Motor neuron (in vitro differentiated cells): Measurements from ENCODE around the gene HLA-E. TPM values are rescaled to one million over a fixed set of nuclear protein-coding genes. Genes with fewer than 3 reads are reported as not detected.
"Not testable (repeated sequence)": the region's sequence is repeated elsewhere in the genome, so short reads cannot be mapped to it uniquely, and the experiment has no call there.

Source experiments
- ATAC-seq, 8 experiments: fragments of 200-7000 bp; cut with Tn5 transposase; replicated peaks in 6 of 8; 2 replicates each; pipeline ENCODE4 v1.8.0; 2021; ENCODE audit warnings: mild to moderate bottlenecking in 8 of 8, moderate library complexity in 8 of 8
- H3K27ac ChIP-seq, 2 donors: fragments of 250-450 bp; sonication (Bioruptor Pico); 2 replicates each; pipeline ENCODE4 v1.9.0; 2021; ENCODE audit warnings: antibody characterized with exemption in 2 of 2, mild to moderate bottlenecking in 2 of 2, moderate library complexity in 1 of 2
- H3K4me1 ChIP-seq, 2 donors: fragments of 250-450 bp; sonication (Bioruptor Pico); replicated peaks in 1 of 2; 2 replicates each; pipeline ENCODE4 v1.6.1; 2021; ENCODE audit warnings: antibody characterized with exemption in 2 of 2, mild to moderate bottlenecking in 2 of 2, moderate library complexity in 1 of 2
- H3K4me3 ChIP-seq, 5 donors: fragments of 250-450 bp; sonication (Bioruptor Pico); 2 replicates each; pipeline ENCODE4 v1.9.0; 2021; ENCODE audit warnings: antibody characterized with exemption in 5 of 5, mild to moderate bottlenecking in 5 of 5, moderate library complexity in 4 of 5
- WGBS, 10 experiments: fragments of 450-650 bp; shearing (Covaris generic); methylation state at CpG; one replicate each; pipeline ENCODE4 v1.0.0; 2022; 5-methylcytosine and 5-hydroxymethylcytosine counted together
- in situ Hi-C, 9 experiments: fragments of 400-800 bp; cut with MboI; loops; one replicate each; pipeline ENCODE4 v1.15.0; 2021; ENCODE audit warnings: low sequenced_read_pairs in 9 of 9, low pct_unique_long_range_greater_than_20kb in 2 of 9; ENCODE audit not compliant: unreplicated experiment in 9 of 9
- total RNA-seq, 8 experiments: library from RNA; unstranded; fragments of 300-600 nt; gene quantifications; 2 replicates each; pipeline versions ENCODE4 v1.2.3 to v1.2.4, GENCODE V29; 2022

The HLA-E gene
- total RNA-seq, 8 experiments from 2014 or later, result 1.5 to 221 (median 44.6) TPM

DNA sequence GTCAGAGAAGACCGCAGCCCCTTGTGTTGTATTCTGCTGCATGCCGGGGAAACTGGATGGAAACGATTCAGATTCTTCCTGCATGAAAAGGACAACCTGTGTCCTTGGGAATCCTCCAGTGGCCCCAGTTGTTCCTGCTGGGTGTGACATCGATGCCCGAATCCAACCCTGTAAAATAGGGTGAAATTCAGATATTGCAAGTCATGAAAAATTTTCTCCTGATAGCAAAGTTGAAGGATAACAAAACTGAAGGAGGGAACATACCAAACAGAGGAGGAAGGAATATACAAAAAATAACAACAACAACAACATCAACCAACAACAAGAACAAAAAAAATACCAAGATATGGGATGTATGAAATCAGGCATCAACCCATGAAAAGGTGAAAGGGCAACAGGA, 28.3 kb upstream of the HLA-E start:
- H3K4me3 ChIP-seq, result no peak overlapping the region
- H3K27ac ChIP-seq, result no peak overlapping the region
- in situ Hi-C loops, result no loop called here
- no peak for ATAC-seq
- WGBS, 10 experiments, result 12 to 62% (median 31%) methylated on average over 1 to 4 of the region's 5 CpGs; no CpG with 5 or more reads in 3 of the 10 experiments
- peaks cover 0 to 2% of the 10 kb centered on the region in 2 donors for H3K4me1 ChIP-seq

DNA sequence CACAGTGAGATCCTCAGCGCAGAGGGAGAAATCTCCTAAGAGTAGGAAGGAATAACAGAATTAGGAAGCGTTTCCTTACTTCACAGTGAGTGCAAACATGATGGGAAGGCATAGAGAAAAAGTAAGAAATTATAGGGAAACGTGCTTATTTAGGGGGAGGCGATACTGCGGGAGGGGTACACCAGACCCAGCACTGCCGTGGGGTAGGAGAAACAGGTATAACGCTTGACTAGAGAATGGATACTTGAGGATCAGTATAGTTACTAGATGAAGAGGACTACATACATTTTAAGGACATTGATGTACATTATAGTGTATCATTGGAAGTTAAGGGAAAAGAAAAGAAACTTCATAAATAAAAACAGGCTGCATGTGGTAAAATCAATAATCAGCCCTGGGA, 26.8 kb upstream of the HLA-E start:
- Histone ChIP-seq H3K4me1 (peaks cover 0 to 5% of the 10 kb centered on the region in 2 donors), H3K4me3 (no peak overlapping the region), H3K27ac (no peak overlapping the region)
- in situ Hi-C loops, result no loop called here
- WGBS, 10 experiments, result 10 to 65% (median 40%) methylated on average over 1 to 7 of the region's 7 CpGs; no CpG with 5 or more reads in 1 of the 10 experiments
- ATAC-seq, result no peak

DNA sequence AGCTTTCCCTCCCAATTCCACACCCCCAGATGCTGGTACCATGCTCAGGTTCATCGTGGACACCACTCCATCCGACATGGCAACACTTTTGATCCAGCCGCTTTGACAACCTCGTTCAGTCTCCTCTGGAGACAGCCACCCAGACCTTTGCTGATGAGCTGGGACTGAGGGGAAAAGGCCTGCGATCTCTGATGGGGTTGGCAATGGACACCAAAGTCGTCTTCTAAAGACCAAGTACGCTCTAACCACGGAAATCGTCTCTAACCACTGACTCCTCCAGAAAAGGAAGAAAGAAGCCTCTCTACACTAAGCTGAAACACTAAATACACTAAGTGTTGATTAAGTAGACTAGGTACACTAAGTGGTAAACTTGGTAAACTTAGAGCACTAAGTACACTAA, 26.1 kb upstream of the HLA-E start:
- no peak overlapping the region for H3K27ac ChIP-seq
- in situ Hi-C loops, result no loop called here
- H3K4me3 ChIP-seq, result no peak overlapping the region
- 0 to 83% (median 60%) methylated on average over 1 to 8 of the region's 9 CpGs for WGBS, 10 experiments
- H3K4me1 ChIP-seq, result peaks cover 0 to 5% of the 10 kb centered on the region in 2 donors
- no peak for ATAC-seq

DNA sequence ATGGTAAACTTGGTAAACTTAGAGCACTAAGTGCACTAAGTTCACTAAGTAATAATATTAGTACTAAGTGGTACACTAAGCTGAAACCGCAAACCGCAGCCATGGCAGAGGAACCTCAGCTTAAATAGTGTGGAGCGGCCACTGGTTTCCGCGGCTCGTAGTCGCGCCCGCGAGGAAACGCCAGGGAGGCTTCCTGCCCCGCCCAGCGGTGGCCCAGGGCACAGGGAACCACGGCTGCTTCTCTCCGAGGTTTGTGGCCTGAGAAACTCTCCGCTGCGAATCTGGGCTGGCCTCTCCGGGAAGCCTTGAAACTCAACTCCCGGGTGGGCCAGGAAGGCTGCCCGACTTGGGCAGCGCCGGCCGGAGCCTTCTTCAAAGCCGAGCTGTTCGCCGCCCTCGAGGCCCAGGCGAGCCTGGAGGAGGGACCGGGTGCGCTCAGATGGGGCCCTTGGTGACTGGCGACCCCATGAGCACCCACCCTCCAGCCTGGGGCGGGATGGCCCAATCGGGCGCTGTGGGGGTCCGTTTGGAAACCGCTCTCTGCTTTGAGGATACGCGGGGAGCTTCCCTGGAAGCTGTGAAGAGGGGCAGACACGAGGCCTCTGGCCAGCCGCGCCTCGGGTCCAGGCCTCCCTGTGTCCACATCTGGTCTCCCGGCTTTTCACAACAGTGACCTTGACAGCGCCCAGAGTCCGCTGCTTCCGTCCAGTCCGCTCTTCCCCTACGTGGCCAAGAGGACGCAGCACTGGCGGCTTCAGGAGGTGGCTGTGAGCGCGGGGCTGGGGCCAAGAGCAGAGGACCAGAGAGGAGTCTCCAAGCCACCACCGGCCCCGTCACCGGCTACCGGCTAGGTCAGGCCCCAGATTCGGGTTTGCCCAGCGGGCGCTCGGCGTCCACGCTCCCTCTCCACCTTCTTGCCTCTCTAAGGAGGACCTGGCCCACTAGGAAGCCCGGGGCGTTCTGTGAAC, 25.4 kb upstream of the HLA-E start:
- H3K4me1 ChIP-seq, result peaks cover 0 to 5% of the 10 kb centered on the region in 2 donors
- in situ Hi-C loops, result no loop called here
- no peak overlapping the region for H3K27ac ChIP-seq
- H3K4me3 ChIP-seq, result no peak overlapping the region
- 4 to 100% (median 30%) methylated on average over 2 to 38 of the region's 64 CpGs; no CpG with 5 or more reads in 2 of the 10 experiments for WGBS, 10 experiments
- ATAC-seq, result peak in 2 of 8 experiments; percentile 20 to 55

DNA sequence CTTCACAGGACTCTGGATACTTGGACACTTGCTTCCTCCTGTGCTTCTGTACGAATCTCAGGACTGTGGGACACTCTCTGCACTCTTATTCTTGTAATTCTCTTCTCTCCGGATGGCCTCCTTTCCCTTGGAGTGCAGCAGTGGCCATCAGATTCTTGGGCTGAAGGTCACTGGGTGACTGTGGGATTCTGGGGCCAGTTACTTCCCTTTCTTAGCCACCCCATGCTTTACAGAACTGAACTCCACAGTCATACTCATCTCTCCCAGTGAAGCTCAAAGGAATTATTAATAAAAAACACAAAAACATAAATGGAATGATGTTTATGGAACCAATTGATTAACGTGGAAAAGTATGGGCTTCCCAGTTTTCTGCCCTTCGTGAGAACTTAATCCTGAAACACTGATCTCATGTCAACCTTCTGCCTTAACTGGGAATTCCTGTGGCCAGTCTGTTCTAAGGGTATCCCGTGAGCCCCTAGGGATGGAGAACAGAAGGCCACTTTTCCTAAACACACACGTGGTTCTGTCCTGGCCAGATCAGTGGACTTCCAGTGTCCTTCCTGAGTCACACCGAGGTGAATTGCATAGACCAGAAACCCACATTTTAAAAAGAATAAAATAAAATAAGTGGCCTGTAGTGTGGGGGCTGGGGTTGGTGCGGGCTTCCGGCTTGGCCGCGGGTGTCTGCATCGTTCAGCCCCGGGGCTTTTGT, 23.6 kb upstream of the HLA-E start:
- WGBS, 10 experiments, result 0 to 83% (median 26%) methylated on average over 2 to 7 of the region's 13 CpGs; no CpG with 5 or more reads in 2 of the 10 experiments
- H3K4me1 ChIP-seq, result peaks cover 0 to 5% of the 10 kb centered on the region in 2 donors
- H3K4me3 ChIP-seq, result peak overlapping the region in 4 of 5 donors; percentile 12 to 31 (median 24)
- ATAC-seq, result peak in 1 of 8 experiments; percentile 16
- no peak overlapping the region for H3K27ac ChIP-seq
- in situ Hi-C loops, result no loop called here

DNA sequence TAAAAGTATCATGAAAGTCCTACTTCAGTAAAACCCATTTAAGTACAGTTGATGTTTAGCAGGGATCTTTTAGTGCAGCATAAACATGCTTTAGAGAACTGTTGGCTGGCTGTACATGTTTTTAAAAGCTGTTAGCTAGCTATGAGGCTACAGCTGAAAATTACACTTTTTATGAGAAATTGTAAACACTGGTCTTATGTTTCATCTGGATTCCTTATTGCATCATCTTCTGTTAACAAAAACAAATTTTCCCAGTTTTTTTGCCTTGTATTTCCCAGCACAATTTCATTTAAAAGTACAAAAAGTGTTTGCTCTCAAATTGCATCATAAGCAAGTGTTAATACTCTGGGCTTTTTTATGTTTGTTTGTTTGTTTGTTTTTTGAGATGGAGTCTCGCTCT, 18.3 kb upstream of the HLA-E start:
- H3K4me1 ChIP-seq, result peaks cover 0 to 3% of the 10 kb centered on the region in 2 donors
- in situ Hi-C loops, result no loop called here
- WGBS, 10 experiments, result 60 to 100% (median 67%) methylated on average over 1 of the region's 1 CpG; no CpG with 5 or more reads in 5 of the 10 experiments
- no peak overlapping the region for H3K27ac ChIP-seq
- no peak for ATAC-seq
- H3K4me3 ChIP-seq, result no peak overlapping the region

DNA sequence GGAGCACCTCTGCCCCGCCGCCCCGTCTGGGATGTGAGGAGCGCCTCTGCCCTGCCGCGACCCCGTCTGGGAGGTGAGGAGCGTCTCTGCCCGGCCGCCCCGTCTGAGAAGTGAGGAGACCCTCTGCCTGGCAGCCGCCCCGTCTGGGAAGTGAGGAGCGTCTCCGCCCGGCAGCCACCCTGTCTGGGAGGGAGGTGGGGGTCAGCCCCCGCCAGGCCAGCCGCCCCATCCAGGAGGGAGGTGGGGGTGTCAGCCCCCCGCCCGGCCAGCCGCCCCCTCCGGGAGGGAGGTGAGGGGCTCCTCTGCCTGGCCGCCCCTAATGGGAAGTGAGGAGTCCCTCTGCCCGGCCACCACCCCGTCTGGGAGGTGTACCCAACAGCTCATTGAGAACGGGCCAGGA, 14.2 kb upstream of the HLA-E start:
- no CpG with 5 or more reads among the region's 26 CpGs for WGBS, 10 experiments
- H3K4me1 ChIP-seq, H3K27ac ChIP-seq, H3K4me3 ChIP-seq, ATAC-seq: not testable (repeated sequence)
- in situ Hi-C loops, result loop anchor here in 1 of 9 experiments (25.0 kb wide), 1 partner anchor 637 kb away; the partner anchor contains the start of genes C6orf15, CDSN and PSORS1C1

DNA sequence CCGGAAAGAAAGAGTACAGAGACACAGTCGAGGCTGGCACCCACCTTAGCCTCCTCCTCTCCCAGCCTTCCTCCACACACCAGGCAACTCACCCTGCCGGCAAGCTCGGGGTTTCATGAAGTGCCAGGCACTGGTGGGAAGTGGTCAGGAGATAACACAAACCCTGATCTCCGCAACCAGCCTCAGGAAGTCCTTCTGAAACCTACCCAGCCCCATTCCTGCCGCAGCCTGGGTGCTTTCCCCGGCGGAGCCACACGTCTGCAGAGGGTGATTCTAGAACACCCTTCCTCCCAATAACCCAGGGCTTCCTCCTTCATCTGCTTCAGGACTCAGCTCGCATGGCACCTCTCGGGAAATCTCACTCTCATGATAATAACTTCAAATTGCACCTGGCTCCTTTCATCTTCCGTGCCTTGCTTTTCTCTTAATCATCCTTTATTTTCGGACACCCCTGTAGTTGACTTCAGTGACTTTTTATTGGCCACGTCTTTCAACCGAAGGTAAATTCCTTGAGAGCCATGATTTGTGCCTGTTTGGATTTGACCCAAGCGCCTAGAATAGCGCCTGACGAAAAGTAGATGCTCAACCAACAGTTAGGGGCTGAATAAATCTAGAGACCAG, 8.7 kb upstream of the HLA-E start:
- in situ Hi-C loops, result loop anchor here in 4 of 9 experiments (10.0 to 25.0 kb wide), 3 partner anchors 54 to 632 kb away; partner anchors contain the start of genes C6orf15 (in 1 of the 4), CDSN (in 1 of the 4) and PSORS1C1 (in 1 of the 4)
- Histone ChIP-seq H3K4me1 (no peaks in the 10 kb centered on the region), H3K4me3 (no peak overlapping the region), H3K27ac (no peak overlapping the region)
- no peak for ATAC-seq
- 0 to 57% (median 28%) methylated on average over 2 to 11 of the region's 18 CpGs; no CpG with 5 or more reads in 2 of the 10 experiments for WGBS, 10 experiments

DNA sequence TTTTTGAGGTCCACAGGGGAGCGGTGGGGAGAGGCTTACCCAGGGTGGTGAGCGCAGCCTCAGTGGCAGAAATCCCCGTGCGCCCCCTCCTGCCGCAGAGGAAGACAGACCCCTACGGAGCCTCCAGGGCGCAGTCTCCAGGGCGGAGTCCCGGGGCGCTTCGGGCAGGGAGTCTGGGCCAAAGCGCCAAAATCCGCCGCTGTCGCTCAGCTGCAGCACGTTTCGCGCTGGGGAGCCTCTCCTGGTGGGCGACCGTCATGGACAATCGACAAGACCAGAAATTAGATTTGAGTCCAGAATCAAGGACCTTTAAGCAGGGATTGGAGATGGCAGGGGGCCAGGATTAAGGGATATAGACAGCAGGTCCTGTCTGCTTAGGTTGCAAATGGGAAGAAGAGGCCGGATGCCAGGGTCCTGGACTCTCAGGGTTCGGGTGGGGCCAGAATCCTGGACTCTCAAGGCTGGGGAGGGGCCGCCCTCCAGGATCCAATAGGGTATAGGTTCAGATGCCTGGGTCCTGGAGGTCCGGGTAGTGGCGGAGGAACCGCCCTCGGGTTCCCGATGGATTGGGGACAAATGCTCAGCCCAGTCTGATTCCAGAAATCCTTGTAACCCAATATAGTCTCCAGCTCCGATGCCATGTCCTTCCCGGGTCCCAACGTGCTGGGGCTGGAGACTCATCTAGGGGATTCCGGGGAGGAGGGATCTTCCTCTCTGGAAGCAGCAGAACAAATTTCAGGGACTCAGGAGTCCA, 7.9 kb upstream of the HLA-E start:
- in situ Hi-C loops, result loop anchor here in 4 of 9 experiments (10.0 to 25.0 kb wide), 3 partner anchors 53 to 631 kb away; partner anchors contain the start of genes C6orf15 (in 1 of the 4), CDSN (in 1 of the 4) and PSORS1C1 (in 1 of the 4)

DNA sequence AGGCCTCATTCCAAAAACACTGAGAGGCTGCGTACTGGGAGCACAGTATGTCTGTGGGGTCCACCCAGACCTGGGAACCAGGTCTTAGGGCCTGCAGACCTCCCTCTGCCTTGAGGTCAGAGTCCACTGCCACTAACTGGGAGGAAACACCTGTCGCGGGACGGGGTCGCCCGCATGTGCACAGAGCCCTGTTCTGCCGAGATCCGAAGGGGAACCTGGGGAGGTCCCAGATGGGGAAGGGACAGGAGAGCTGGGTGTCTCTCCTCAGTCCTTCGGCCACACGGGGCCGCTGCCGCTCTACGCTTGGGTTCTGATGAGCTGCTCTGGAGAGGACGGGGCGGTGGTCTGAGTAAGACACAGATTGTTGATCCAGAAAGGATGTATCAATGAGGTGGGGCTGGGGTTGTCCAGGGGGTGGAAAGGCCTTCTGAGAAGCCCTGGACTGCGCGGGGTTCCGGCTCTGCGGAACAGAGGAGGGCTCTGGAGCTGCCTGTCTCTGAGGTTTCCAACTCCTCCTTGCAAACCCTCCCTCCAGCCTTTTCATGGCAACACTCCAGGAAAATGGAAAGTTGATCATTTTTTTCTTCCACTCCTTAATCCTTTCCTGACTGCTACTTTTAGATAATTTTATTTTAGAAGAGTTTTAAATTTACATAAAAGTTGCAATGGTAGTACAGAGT, 7.2 kb upstream of the HLA-E start:
- ATAC-seq, result peak; percentile 95 to 100 (median 98)
- H3K4me1 ChIP-seq, H3K27ac ChIP-seq, H3K4me3 ChIP-seq: not testable (repeated sequence)
- WGBS, 10 experiments, result 0% methylated on average over 2 to 7 of the region's 19 CpGs; no CpG with 5 or more reads in 7 of the 10 experiments
- in situ Hi-C loops, result loop anchor here in 4 of 9 experiments (10.0 to 25.0 kb wide), 3 partner anchors 53 to 630 kb away; partner anchors contain the start of genes C6orf15 (in 1 of the 4), CDSN (in 1 of the 4) and PSORS1C1 (in 1 of the 4)

More for the DNA sequence above, 7.9 kb upstream of the HLA-E start:
- Histone ChIP-seq H3K4me3 (no peak overlapping the region), H3K27ac (no peak overlapping the region), H3K4me1 (no peaks in the 10 kb centered on the region)
- 0 to 28% (median 13%) methylated on average over 1 to 7 of the region's 33 CpGs; no CpG with 5 or more reads in 4 of the 10 experiments for WGBS, 10 experiments
- ATAC-seq, result peak in 2 of 8 experiments; percentile 5 to 7

DNA sequence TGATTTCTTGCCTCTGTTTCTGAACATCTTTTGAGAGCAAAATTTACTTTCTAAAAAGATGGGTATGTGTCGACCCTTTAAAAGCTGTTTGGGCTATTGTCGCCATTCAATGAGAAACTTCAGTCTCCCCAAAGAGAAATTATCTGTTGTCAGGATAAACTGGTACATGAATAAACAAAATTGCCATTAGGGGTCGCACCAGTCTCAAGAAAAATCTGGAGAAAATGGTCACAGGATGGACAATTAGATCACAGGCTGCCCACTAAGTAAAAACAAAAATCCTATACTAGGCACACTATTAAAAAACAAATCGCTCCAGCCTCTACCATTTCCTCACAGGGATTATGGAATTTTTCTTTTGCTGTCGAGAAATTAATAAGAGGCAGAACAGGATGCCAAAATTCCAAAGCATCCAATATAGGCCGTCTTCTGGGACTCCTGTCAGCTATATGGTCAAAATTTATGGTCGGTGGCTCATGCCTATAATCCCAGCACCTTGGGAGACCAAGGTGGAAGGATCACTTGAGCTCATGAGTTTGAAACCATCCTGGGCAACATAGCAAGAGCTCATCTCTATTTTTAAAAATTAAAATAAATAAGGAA, 5.5 kb upstream of the HLA-E start:
- no peak overlapping the region for H3K27ac ChIP-seq
- ATAC-seq, result peak in 2 of 8 experiments; percentile 6 to 11
- H3K4me3 ChIP-seq, result no peak overlapping the region
- 0 to 37% (median 14%) methylated on average over 1 to 7 of the region's 7 CpGs for WGBS, 10 experiments
- in situ Hi-C loops, result loop anchor here in 4 of 9 experiments (10.0 to 25.0 kb wide), 3 partner anchors 51 to 629 kb away; partner anchors contain the start of genes C6orf15 (in 1 of the 4), CDSN (in 1 of the 4) and PSORS1C1 (in 1 of the 4)
- no peaks in the 10 kb centered on the region for H3K4me1 ChIP-seq
